CD14-positive monocyte (primary cell): ENCODE data around the gene SLC39A7. TPM values are rescaled to one million over a fixed set of nuclear protein-coding genes. Genes with fewer than 3 reads are reported as not detected.

Experiments used
- DNase-seq, 3 donors: peaks; one replicate each; pipeline ENCODE4 v3.0.0-alpha.2; 2011 to 2022
- H2AFZ ChIP-seq: 2 replicates; pipeline ENCODE4 v1.6.0; 2012; ENCODE audit warnings: mild to moderate bottlenecking, low read depth, low read length, inconsistent platforms; ENCODE audit not compliant: insufficient read depth, poor library complexity, severe bottlenecking
- H3K27ac ChIP-seq, 2 donors: 1 replicate in 1 of 2; 2 replicates in 1 of 2; pipeline ENCODE4 v1.5.1; 2012 to 2013; ENCODE audit warnings: low read length in 2 of 2, control low read depth in 1 of 2, inconsistent platforms in 1 of 2, low read depth in 1 of 2, mild to moderate bottlenecking in 1 of 2
- H3K27me3 ChIP-seq, 2 donors: one replicate each; pipeline versions ENCODE4 v1.6.0 to v1.6.1; 2011 to 2013; ENCODE audit warnings: low read length in 2 of 2; ENCODE audit not compliant: control insufficient read depth in 2 of 2, insufficient read depth in 2 of 2
- H3K36me3 ChIP-seq, 2 donors: replicated peaks in 1 of 2; 1 replicate in 1 of 2; 2 replicates in 1 of 2; pipeline versions ENCODE4 v1.5.1 to v1.6.1; 2012 to 2013; ENCODE audit warnings: low read length in 2 of 2, control low read depth in 1 of 2, inconsistent platforms in 1 of 2, mild to moderate bottlenecking in 1 of 2; ENCODE audit not compliant: insufficient read depth in 2 of 2, control insufficient read depth in 1 of 2
- H3K4me1 ChIP-seq, 2 donors: 1 replicate in 1 of 2; 2 replicates in 1 of 2; pipeline versions ENCODE4 v1.5.1 to v1.6.1; 2012 to 2013; ENCODE audit warnings: low read length in 2 of 2, control low read depth in 1 of 2, inconsistent platforms in 1 of 2, mild to moderate bottlenecking in 1 of 2, moderate library complexity in 1 of 2; ENCODE audit not compliant: insufficient read depth in 2 of 2, control insufficient read depth in 1 of 2
- H3K4me2 ChIP-seq: replicated peaks from 2 replicates; pipeline ENCODE3; 2012; ENCODE audit warnings: low read length, moderate library complexity, mild to moderate bottlenecking; ENCODE audit not compliant: poor library complexity, severe bottlenecking; ENCODE audit errors: extremely low read depth
- H3K4me3 ChIP-seq, 3 experiments: fragments of 200-600 bp in 1 of 3; sonication (generic) in 1 of 3; replicated peaks in 1 of 3; 1 replicate in 2 of 3; 2 replicates in 1 of 3; pipeline ENCODE4 v1.5.1; 2011 to 2013; ENCODE audit warnings: low read length in 3 of 3, mild to moderate bottlenecking in 3 of 3, control low read depth in 2 of 3, low read depth in 2 of 3, inconsistent platforms in 1 of 3, moderate library complexity in 1 of 3
- H3K79me2 ChIP-seq: 2 replicates; pipeline ENCODE4 v1.6.0; 2012; ENCODE audit warnings: mild to moderate bottlenecking, control low read depth, inconsistent platforms, low read length, moderate library complexity; ENCODE audit not compliant: insufficient read depth
- H3K9ac ChIP-seq: 2 replicates; pipeline ENCODE4 v1.6.0; 2017; ENCODE audit warnings: low read length, mild to moderate bottlenecking; ENCODE audit not compliant: insufficient read depth, poor library complexity, severe bottlenecking
- H3K9me3 ChIP-seq, 2 donors: replicated peaks in 1 of 2; 1 replicate in 1 of 2; 2 replicates in 1 of 2; pipeline versions ENCODE4 v1.5.1 to v1.6.1; 2012 to 2013; ENCODE audit warnings: low read length in 2 of 2, control low read depth in 1 of 2; ENCODE audit not compliant: control insufficient read depth in 1 of 2, insufficient read depth in 1 of 2
- H4K20me1 ChIP-seq: 2 replicates; pipeline ENCODE4 v1.6.0; 2012; ENCODE audit warnings: mild to moderate bottlenecking, low read length, control low read depth, moderate library complexity; ENCODE audit not compliant: insufficient read depth
- H3K27ac Mint-ChIP-seq, 7 donors: one replicate each; pipeline ENCODE4 v1.8.0; 2020; ENCODE audit warnings: mild to moderate bottlenecking in 7 of 7, mixed read lengths in 7 of 7, moderate library complexity in 6 of 7, inconsistent platforms in 2 of 7
- H3K27me3 Mint-ChIP-seq, 3 donors: one replicate each; pipeline ENCODE4 v1.8.0; 2021 to 2022; ENCODE audit warnings: low read depth in 3 of 3, mild to moderate bottlenecking in 3 of 3, mixed read lengths in 3 of 3, moderate library complexity in 3 of 3, inconsistent platforms in 1 of 3
- H3K36me3 Mint-ChIP-seq, 2 donors: one replicate each; pipeline ENCODE4 v1.8.0; 2020; ENCODE audit warnings: mixed read lengths in 2 of 2, inconsistent platforms in 1 of 2, mild to moderate bottlenecking in 1 of 2
- H3K4me1 Mint-ChIP-seq: one replicate; pipeline ENCODE4 v1.8.0; 2020; ENCODE audit warnings: mild to moderate bottlenecking, mixed read lengths
- H3K4me3 Mint-ChIP-seq, 2 donors: one replicate each; pipeline ENCODE4 v1.8.0; 2020; ENCODE audit warnings: mild to moderate bottlenecking in 2 of 2, mixed read lengths in 2 of 2, moderate library complexity in 1 of 2
- H3K9me3 Mint-ChIP-seq, 7 donors: one replicate each; pipeline ENCODE4 v1.8.0; 2020 to 2022; ENCODE audit warnings: mixed read lengths in 7 of 7, mild to moderate bottlenecking in 6 of 7, moderate library complexity in 6 of 7, inconsistent platforms in 2 of 7
- WGBS: methylation state at CpG from one replicate; pipeline ENCODE4 v1.1.5; 2013; ENCODE audit warnings: missing lambda C conversion rate; ENCODE audit not compliant: insufficient coverage; 5-methylcytosine and 5-hydroxymethylcytosine counted together
- intact Hi-C, 2 donors: fragments of 100-400 bp; cut with micrococcal nuclease; formaldehyde crosslinking; loops; one replicate each; pipeline versions ENCODE4 v1.15.0 to v1.15.1; 2023
- polyA minus RNA-seq: library from RNA; depleted of rRNA, polyadenylated mRNA; stranded (reverse); fragments of >200 nt; gene quantifications from 2 replicates; pipeline ENCODE4 v1.2.3, GENCODE V29; 2012
- polyA plus RNA-seq, 3 donors: library from polyadenylated mRNA; depleted of rRNA in 1 of 3; unstranded in 2 of 3; stranded (reverse) in 1 of 3; fragments of 300-500 nt in 2 of 3; fragments of >200 nt in 1 of 3; fragmentation: Illumina TruSeq in 2 of 3; gene quantifications; 1 replicate in 2 of 3; 2 replicates in 1 of 3; pipeline ENCODE4 v1.2.3, GENCODE V29; 2012 to 2021
- total RNA-seq, 12 experiments: library from RNA in 1 of 12; stranded (reverse) in 1 of 12; fragments of 120-200 nt in 1 of 12; gene quantifications; one replicate each; pipeline ENCODE4 v1.2.4 and lab custom pipeline; 2013 to 2026; ENCODE audit warnings: mixed read lengths in 6 of 12, inconsistent platforms in 1 of 12
- TF ChIP-seq, protein P1 (sequence below): fragments of 200-600 bp; IDR thresholded peaks from one replicate; pipeline ENCODE4 v1.8.0; 2022; ENCODE audit warnings: antibody characterized with exemption, mild to moderate bottlenecking

SLC39A7 gene, protein sequence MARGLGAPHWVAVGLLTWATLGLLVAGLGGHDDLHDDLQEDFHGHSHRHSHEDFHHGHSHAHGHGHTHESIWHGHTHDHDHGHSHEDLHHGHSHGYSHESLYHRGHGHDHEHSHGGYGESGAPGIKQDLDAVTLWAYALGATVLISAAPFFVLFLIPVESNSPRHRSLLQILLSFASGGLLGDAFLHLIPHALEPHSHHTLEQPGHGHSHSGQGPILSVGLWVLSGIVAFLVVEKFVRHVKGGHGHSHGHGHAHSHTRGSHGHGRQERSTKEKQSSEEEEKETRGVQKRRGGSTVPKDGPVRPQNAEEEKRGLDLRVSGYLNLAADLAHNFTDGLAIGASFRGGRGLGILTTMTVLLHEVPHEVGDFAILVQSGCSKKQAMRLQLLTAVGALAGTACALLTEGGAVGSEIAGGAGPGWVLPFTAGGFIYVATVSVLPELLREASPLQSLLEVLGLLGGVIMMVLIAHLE
- 26.9 TPM for total RNA-seq (2013)
- polyA plus RNA-seq (10 to 100 TPM; 14.5 to 32.7 (median 17.7) TPM), polyA minus RNA-seq (13.2 and 19.6 TPM in 2 replicates), total RNA-seq (lab: John Stamatoyannopoulos, UW) (13.4 to 46.4 (median 30.2) reads per million in 11 experiments)

DNA sequence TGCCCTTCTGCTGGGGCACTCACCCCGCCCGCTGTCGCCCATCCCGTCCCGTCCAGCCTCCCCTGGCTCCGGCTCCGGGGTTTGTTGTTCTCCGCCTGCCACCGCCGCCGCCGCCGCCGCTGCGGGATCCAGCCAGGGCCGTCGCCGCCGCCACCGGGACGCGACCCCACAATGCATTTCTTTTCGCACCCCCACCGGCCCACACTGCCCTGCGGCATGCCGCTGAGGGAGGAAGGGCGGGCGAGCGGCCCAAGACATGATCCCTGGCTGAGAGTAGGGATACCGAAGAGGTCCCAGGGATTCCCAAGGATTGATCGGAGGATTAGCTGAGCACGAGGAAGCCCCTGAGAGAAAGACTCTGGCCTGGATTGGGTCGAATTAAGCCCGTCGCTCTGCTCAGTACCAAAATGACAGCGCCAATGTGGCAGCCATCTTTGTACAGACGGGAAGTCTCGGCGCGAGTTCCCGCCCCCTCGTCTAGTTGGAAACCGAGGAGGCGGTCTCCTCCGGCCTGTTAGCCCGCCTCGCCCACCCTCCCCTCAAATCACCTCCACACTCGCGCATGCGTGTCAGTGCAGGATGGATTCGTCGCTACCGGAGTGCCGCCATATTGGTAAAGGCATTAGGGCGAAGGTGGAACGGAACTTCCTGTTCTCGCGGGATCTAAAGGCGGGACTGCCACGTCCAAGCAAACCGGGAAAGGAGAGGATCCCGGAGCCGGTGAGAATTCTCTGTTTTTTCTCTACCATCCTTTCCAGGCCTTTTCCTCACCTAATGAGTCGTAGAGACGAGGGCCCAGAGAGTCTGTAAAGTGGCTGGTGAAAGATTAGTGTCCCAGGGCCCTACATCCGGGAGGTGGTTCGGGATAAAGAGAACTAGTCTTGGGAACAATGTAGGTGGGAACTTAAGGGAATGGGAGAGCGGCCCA is at the start of gene SLC39A7, which contains the start of gene RXRB:
TSS of gene SLC39A7 (plus strand) at position 649 of the 928 bp plus-strand sequence. CDS start 379 bp downstream, outside the sequence.
TSS of gene RXRB (minus strand) at position 447 of the 928 bp plus-strand sequence. CDS start at position 258, 189 bp downstream.
- H2AFZ ChIP-seq: peak within 1 kb of the TSS; percentile 96
- TF ChIP-seq, protein P1, sequence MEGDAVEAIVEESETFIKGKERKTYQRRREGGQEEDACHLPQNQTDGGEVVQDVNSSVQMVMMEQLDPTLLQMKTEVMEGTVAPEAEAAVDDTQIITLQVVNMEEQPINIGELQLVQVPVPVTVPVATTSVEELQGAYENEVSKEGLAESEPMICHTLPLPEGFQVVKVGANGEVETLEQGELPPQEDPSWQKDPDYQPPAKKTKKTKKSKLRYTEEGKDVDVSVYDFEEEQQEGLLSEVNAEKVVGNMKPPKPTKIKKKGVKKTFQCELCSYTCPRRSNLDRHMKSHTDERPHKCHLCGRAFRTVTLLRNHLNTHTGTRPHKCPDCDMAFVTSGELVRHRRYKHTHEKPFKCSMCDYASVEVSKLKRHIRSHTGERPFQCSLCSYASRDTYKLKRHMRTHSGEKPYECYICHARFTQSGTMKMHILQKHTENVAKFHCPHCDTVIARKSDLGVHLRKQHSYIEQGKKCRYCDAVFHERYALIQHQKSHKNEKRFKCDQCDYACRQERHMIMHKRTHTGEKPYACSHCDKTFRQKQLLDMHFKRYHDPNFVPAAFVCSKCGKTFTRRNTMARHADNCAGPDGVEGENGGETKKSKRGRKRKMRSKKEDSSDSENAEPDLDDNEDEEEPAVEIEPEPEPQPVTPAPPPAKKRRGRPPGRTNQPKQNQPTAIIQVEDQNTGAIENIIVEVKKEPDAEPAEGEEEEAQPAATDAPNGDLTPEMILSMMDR: no peak
- H3K27ac ChIP-seq: peak within 1 kb of the TSS; percentile 94
- H4K20me1 ChIP-seq: peaks cover 55% of the 10 kb centered on the region
- intact Hi-C loops: loop anchor here (2.0 to 10.0 kb wide), 4 partner anchors 48 to 214 kb away; partner anchors contain the start of genes RGL2 (in 2 of the 2), CUTA (in 1 of the 2) and PHF1 (in 1 of the 2)
- H3K9ac ChIP-seq: peak within 1 kb of the TSS; percentile 94
- peak within 1 kb of the TSS; percentile 95 to 99 (median 97) for H3K27ac Mint-ChIP-seq
- peaks cover 0 to 3% (median 0%) of the 10 kb centered on the region in 7 donors for H3K9me3 Mint-ChIP-seq
- peaks cover 44 to 52% of the 10 kb centered on the region in 2 donors for H3K36me3 Mint-ChIP-seq
- H3K4me3 ChIP-seq: peak within 1 kb of the TSS; percentile 83 to 96 (median 95)
- H3K36me3 ChIP-seq: peaks cover 40 to 41% of the 10 kb centered on the region in 2 donors
- peak; percentile 99 for DNase-seq
- peaks cover 40 to 53% of the 10 kb centered on the region in 2 donors for H3K4me1 ChIP-seq
- H3K4me3 Mint-ChIP-seq: peak within 1 kb of the TSS; percentile 94 to 96
- no peaks in the 10 kb centered on the region for H3K27me3 ChIP-seq
- H3K4me2 ChIP-seq: peak within 1 kb of the TSS; percentile 93
- no peaks in the 10 kb centered on the region for H3K9me3 ChIP-seq
- H3K27me3 Mint-ChIP-seq: peaks cover 0 to 5% (median 0%) of the 10 kb centered on the region in 3 donors
- H3K4me1 Mint-ChIP-seq: peaks cover 60% of the 10 kb centered on the region
- WGBS: 0% methylated on average over 59 of the region's 68 CpGs
- H3K79me2 ChIP-seq: peaks cover 50% of the 10 kb centered on the region
